Liver (tissue), 9 donors: Measurements from ENCODE around the gene TPGS1. TPM values are rescaled to one million over a fixed set of nuclear protein-coding genes. Genes with fewer than 3 reads are reported as not detected.
A peak's percentile ranks its signal among the peaks of the same experiment; 100 is the strongest.

Experiments used
- DNase-seq: peaks from one replicate; pipeline ENCODE4 v3.0.0-alpha.2; 2017; ENCODE audit warnings: low spot score
- H3K27ac ChIP-seq, 2 donors: one replicate each; pipeline ENCODE4 v1.7.0; 2013; ENCODE audit warnings: inconsistent platforms in 2 of 2, low read length in 2 of 2, control low read depth in 1 of 2, low read depth in 1 of 2, mild to moderate bottlenecking in 1 of 2
- H3K27me3 ChIP-seq, 4 donors: one replicate each; pipeline versions ENCODE4 v1.6.1 to v1.7.0; 2013; ENCODE audit warnings: low read length in 3 of 4, inconsistent platforms in 1 of 4, mild to moderate bottlenecking in 1 of 4, moderate library complexity in 1 of 4; ENCODE audit not compliant: control insufficient read depth in 4 of 4, insufficient read depth in 4 of 4
- H3K36me3 ChIP-seq, 4 donors: one replicate each; pipeline versions ENCODE4 v1.6.1 to v1.7.0; 2013; ENCODE audit warnings: low read length in 3 of 4, mild to moderate bottlenecking in 3 of 4, low read depth in 1 of 4, moderate library complexity in 1 of 4; ENCODE audit not compliant: control insufficient read depth in 4 of 4, insufficient read depth in 3 of 4
- H3K4me1 ChIP-seq, 4 donors: one replicate each; pipeline versions ENCODE4 v1.6.1 to v1.7.0; 2013; ENCODE audit warnings: low read length in 3 of 4, mild to moderate bottlenecking in 3 of 4, moderate library complexity in 1 of 4; ENCODE audit not compliant: control insufficient read depth in 4 of 4, insufficient read depth in 4 of 4
- H3K4me3 ChIP-seq, 3 donors: one replicate each; pipeline versions ENCODE4 v1.6.1 to v1.7.0; 2013; ENCODE audit warnings: low read length in 3 of 3, control low read depth in 1 of 3, low read depth in 1 of 3, mild to moderate bottlenecking in 1 of 3
- H3K9ac ChIP-seq, 2 donors: one replicate each; pipeline ENCODE4 v1.7.0; 2013; ENCODE audit warnings: low read length in 2 of 2, mild to moderate bottlenecking in 2 of 2, moderate library complexity in 2 of 2, control low read depth in 1 of 2, low read depth in 1 of 2
- H3K9me3 ChIP-seq, 4 donors: one replicate each; pipeline versions ENCODE4 v1.6.1 to v1.7.0; 2013; ENCODE audit warnings: low read length in 3 of 4; ENCODE audit not compliant: control insufficient read depth in 4 of 4
- EGR1 ChIP-seq, 2 donors: IDR thresholded peaks; 2 replicates each; pipeline ENCODE4 v1.6.1; 2016 to 2018; ENCODE audit warnings: antibody characterized with exemption in 2 of 2, low read depth in 2 of 2
- FOXA1 ChIP-seq: IDR thresholded peaks from 2 replicates; pipeline ENCODE4 v1.6.1; 2016; ENCODE audit warnings: antibody characterized with exemption
- FOXA2 ChIP-seq: IDR thresholded peaks from 2 replicates; pipeline ENCODE4 v1.6.1; 2016; ENCODE audit warnings: antibody characterized with exemption
- GABPA ChIP-seq, 2 donors: IDR thresholded peaks in 1 of 2; conservative IDR thresholded peaks in 1 of 2; 2 replicates each; pipeline ENCODE4 v1.6.1; 2016; ENCODE audit warnings: antibody characterized with exemption in 2 of 2, mild to moderate bottlenecking in 1 of 2, moderate library complexity in 1 of 2
- HNF4A ChIP-seq, 2 donors: conservative IDR thresholded peaks; 2 replicates each; pipeline ENCODE4 v1.6.1; 2016; ENCODE audit warnings: antibody characterized with exemption in 2 of 2, mild to moderate bottlenecking in 2 of 2
- HNF4G ChIP-seq: IDR thresholded peaks from 2 replicates; pipeline ENCODE4 v1.6.1; 2016; ENCODE audit warnings: antibody characterized with exemption
- JUND ChIP-seq, 2 donors: IDR thresholded peaks; 2 replicates each; pipeline ENCODE4 v1.6.1; 2016; ENCODE audit warnings: antibody characterized with exemption in 2 of 2
- NR2F2 ChIP-seq: IDR thresholded peaks from 2 replicates; pipeline ENCODE4 v1.6.1; 2016; ENCODE audit warnings: antibody characterized with exemption
- RAD21 ChIP-seq, 2 donors: IDR thresholded peaks; 2 replicates each; pipeline ENCODE4 v1.6.1; 2016; ENCODE audit warnings: antibody characterized with exemption in 2 of 2, mild to moderate bottlenecking in 2 of 2
- RXRA ChIP-seq, 2 donors: IDR thresholded peaks; 2 replicates each; pipeline ENCODE4 v1.6.1; 2017 to 2018; ENCODE audit warnings: antibody characterized with exemption in 2 of 2, mild to moderate bottlenecking in 1 of 2
- SP1 ChIP-seq: IDR thresholded peaks from 2 replicates; pipeline ENCODE4 v1.6.1; 2018; ENCODE audit warnings: antibody characterized with exemption, mild to moderate bottlenecking
- TAF1 ChIP-seq: conservative IDR thresholded peaks from 2 replicates; pipeline ENCODE4 v1.6.1; 2016; ENCODE audit warnings: antibody characterized with exemption, mild to moderate bottlenecking
- YY1 ChIP-seq: IDR thresholded peaks from 2 replicates; pipeline ENCODE4 v1.6.1; 2016; ENCODE audit warnings: antibody characterized with exemption, mild to moderate bottlenecking
- WGBS: extraction: QIAGEN DNeasy Blood & Tissue Kit; methylation state at CpG from one replicate; pipeline ENCODE4 v1.1.7; 2013; 5-methylcytosine and 5-hydroxymethylcytosine counted together
- polyA plus RNA-seq, 2 donors: library from polyadenylated mRNA; stranded (reverse) in 1 of 2; unstranded in 1 of 2; fragments of 200-250 nt in 1 of 2; fragments of >200 nt in 1 of 2; fragmentation: Nextera tagmentation in 1 of 2; extraction: Ambion mirVana in 1 of 2; gene quantifications; one replicate each; pipeline versions ENCODE4 v1.2.1 to v1.2.3, GENCODE V29; 2013 to 2015
- total RNA-seq, 2 donors: library from RNA; depleted of rRNA; stranded (reverse); fragments of >200 nt; gene quantifications; one replicate each; pipeline ENCODE4 v1.2.3, GENCODE V29; 2014
- TF ChIP-seq, protein P1 (sequence below): IDR thresholded peaks from 2 replicates; pipeline ENCODE4 v1.6.1; 2016; ENCODE audit warnings: antibody characterized with exemption
- TF ChIP-seq, protein P2 (sequence below): fragments of 150-350 bp; IDR thresholded peaks from 2 replicates; pipeline ENCODE4 v1.5.1; 2017; ENCODE audit warnings: improper control_type of control experiment, low read depth, low read length; ENCODE audit not compliant: missing input control
- TF ChIP-seq, protein P3 (sequence below): IDR thresholded peaks from 2 replicates; pipeline ENCODE4 v1.6.1; 2016; ENCODE audit warnings: antibody characterized with exemption
- TF ChIP-seq, protein P4 (sequence below): IDR thresholded peaks from 2 replicates; pipeline ENCODE4 v1.6.1; 2016; ENCODE audit warnings: antibody characterized with exemption
- TF ChIP-seq, protein P5 (sequence below): IDR thresholded peaks from 2 replicates; pipeline ENCODE4 v1.6.1; 2016; ENCODE audit warnings: antibody characterized with exemption, mild to moderate bottlenecking
- donor health status: healthy.
- donor health status: healthy.
- donor health status: healthy.
- donor health status: healthy.
- donor health status: healthy.

TPGS1 gene
- total and polyA plus RNA-seq, 4 donors = 1.7 to 15.5 (median 14.7) TPM

DNA sequence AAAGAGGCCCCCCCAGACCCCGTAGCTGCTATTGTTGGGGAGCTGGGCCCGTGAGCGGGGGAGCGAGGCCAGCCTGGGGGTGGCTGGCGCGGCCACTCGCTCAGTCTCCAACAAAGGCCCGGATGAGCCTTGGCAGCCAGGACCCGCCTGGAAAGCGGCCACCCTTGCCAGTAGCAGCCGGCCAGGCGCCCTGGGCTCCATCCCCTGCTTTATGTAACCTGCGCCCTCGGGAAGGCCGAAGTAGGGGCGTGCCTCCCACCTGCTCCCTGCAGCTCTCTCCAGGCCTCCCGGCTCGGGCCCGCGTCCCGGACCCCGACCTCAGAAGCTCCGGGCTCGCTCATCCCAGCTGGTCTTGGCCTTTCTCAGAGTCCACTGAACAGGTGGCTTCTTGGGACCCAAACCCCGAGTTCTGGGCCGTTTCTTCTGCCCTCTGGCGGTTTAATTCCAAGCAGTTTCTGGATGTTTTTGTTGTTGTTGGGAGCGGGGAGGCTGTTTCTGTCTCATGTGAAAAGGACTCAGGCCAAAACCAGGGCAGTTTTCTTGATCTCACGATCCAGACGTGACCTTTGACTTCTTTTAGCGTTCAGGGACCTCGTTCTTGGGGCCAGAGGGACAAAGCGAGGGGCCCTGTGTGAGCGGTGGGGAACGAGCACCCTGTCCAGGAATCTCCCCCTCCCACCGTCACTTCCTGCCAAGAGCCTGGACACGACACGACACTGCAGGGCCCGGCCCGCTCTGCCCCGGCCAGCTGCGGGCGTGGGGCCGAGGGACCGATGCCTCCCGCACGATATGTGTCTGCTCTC is 25.5 kb downstream of the TPGS1 start:
- TF ChIP-seq FOXA1 (no peak), HNF4G (no peak), JUND (IDR thresholded peaks at IDR 0.05) (no peak), GABPA (IDR thresholded peaks at IDR 0.05 in 1 of 2, conservative IDR thresholded peaks at IDR 0.05 in 1 of 2) (peak in 1 of 2 donors; percentile 28), RXRA (IDR thresholded peaks at IDR 0.05) (peak; percentile 61 to 65), SP1 (no peak), HNF4A (conservative IDR thresholded peaks at IDR 0.05) (no peak), TAF1 (no peak), NR2F2 (peak; percentile 91), YY1 (no peak), EGR1 (IDR thresholded peaks at IDR 0.05; ENCODE audit: low read depth in 2 of 2) (no peak), FOXA2 (no peak), RAD21 (IDR thresholded peaks at IDR 0.05) (peak; percentile 51 to 70)
- TF ChIP-seq, protein P1, sequence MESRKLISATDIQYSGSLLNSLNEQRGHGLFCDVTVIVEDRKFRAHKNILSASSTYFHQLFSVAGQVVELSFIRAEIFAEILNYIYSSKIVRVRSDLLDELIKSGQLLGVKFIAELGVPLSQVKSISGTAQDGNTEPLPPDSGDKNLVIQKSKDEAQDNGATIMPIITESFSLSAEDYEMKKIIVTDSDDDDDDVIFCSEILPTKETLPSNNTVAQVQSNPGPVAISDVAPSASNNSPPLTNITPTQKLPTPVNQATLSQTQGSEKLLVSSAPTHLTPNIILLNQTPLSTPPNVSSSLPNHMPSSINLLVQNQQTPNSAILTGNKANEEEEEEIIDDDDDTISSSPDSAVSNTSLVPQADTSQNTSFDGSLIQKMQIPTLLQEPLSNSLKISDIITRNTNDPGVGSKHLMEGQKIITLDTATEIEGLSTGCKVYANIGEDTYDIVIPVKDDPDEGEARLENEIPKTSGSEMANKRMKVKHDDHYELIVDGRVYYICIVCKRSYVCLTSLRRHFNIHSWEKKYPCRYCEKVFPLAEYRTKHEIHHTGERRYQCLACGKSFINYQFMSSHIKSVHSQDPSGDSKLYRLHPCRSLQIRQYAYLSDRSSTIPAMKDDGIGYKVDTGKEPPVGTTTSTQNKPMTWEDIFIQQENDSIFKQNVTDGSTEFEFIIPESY = no peak
- TF ChIP-seq, protein P2, sequence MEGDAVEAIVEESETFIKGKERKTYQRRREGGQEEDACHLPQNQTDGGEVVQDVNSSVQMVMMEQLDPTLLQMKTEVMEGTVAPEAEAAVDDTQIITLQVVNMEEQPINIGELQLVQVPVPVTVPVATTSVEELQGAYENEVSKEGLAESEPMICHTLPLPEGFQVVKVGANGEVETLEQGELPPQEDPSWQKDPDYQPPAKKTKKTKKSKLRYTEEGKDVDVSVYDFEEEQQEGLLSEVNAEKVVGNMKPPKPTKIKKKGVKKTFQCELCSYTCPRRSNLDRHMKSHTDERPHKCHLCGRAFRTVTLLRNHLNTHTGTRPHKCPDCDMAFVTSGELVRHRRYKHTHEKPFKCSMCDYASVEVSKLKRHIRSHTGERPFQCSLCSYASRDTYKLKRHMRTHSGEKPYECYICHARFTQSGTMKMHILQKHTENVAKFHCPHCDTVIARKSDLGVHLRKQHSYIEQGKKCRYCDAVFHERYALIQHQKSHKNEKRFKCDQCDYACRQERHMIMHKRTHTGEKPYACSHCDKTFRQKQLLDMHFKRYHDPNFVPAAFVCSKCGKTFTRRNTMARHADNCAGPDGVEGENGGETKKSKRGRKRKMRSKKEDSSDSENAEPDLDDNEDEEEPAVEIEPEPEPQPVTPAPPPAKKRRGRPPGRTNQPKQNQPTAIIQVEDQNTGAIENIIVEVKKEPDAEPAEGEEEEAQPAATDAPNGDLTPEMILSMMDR = peak; percentile 32
- TF ChIP-seq, protein P3, sequence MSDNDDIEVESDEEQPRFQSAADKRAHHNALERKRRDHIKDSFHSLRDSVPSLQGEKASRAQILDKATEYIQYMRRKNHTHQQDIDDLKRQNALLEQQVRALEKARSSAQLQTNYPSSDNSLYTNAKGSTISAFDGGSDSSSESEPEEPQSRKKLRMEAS = peak; percentile 22
- TF ChIP-seq, protein P4, sequence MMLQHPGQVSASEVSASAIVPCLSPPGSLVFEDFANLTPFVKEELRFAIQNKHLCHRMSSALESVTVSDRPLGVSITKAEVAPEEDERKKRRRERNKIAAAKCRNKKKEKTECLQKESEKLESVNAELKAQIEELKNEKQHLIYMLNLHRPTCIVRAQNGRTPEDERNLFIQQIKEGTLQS = no peak
- TF ChIP-seq, protein P5, sequence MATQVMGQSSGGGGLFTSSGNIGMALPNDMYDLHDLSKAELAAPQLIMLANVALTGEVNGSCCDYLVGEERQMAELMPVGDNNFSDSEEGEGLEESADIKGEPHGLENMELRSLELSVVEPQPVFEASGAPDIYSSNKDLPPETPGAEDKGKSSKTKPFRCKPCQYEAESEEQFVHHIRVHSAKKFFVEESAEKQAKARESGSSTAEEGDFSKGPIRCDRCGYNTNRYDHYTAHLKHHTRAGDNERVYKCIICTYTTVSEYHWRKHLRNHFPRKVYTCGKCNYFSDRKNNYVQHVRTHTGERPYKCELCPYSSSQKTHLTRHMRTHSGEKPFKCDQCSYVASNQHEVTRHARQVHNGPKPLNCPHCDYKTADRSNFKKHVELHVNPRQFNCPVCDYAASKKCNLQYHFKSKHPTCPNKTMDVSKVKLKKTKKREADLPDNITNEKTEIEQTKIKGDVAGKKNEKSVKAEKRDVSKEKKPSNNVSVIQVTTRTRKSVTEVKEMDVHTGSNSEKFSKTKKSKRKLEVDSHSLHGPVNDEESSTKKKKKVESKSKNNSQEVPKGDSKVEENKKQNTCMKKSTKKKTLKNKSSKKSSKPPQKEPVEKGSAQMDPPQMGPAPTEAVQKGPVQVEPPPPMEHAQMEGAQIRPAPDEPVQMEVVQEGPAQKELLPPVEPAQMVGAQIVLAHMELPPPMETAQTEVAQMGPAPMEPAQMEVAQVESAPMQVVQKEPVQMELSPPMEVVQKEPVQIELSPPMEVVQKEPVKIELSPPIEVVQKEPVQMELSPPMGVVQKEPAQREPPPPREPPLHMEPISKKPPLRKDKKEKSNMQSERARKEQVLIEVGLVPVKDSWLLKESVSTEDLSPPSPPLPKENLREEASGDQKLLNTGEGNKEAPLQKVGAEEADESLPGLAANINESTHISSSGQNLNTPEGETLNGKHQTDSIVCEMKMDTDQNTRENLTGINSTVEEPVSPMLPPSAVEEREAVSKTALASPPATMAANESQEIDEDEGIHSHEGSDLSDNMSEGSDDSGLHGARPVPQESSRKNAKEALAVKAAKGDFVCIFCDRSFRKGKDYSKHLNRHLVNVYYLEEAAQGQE = no peak
- Histone ChIP-seq H3K9ac (peak overlapping the region; percentile 85 to 86), H3K9me3 (no peaks in the 10 kb centered on the region), H3K36me3 (peaks cover 0 to 13% (median 6%) of the 10 kb centered on the region in 4 donors), H3K4me3 (peak overlapping the region; percentile 81 to 83 (median 83)), H3K27ac (peak overlapping the region; percentile 83 to 95), H3K27me3 (no peaks in the 10 kb centered on the region), H3K4me1 (peaks cover 15 to 37% (median 22%) of the 10 kb centered on the region in 4 donors)
- peak; percentile 69 for DNase-seq
- 1% methylated on average over 47 of the region's 47 CpGs for WGBS
